ENCODE data around the gene ABTB1. TPM values are rescaled to one million over a fixed set of nuclear protein-coding genes. Genes with fewer than 3 reads are reported as not detected.

Gene ABTB1
- total and polyA plus RNA-seq, 2 of the 13 experiments (the other 11 are each of a cell fraction or from before 2014, with no cell fraction given): 0.42 to 14.5 TPM

DNA sequence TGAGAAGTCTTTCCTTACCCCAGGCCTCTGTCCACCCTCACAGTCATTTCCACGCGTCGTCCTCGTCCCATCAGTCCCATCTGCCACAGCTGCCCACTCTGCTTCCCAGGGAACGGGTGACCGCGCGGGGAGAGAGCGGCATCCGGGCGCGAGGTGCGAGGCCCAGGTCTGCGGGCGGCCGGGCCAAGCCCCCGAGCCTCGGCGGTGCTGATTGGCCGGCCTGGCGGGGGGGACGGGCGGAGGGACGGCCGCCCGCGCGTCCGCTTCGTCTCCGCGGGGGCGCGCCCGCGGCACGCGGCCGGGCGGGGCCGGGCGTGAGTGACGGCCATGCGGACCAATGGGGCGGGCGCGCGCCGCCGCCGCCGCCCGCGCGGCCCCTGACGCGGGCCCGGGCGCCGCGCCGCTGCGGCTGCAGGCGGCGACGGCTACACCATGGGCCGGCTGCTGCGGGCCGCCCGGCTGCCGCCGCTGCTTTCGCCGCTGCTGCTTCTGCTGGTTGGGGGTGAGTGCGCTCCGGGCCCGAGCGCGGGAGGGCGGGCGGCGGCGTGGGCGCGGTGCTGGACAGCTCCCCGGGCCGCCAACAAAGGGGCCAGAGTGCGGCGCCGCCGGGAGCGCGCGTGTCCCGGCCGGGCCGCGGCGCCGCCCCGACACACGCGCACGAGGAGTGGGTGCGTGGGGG lies 43.8 kb upstream of the ABTB1 start, which contains the start of gene PODXL2 (continued):
- TF ChIP-seq, protein P1, sequence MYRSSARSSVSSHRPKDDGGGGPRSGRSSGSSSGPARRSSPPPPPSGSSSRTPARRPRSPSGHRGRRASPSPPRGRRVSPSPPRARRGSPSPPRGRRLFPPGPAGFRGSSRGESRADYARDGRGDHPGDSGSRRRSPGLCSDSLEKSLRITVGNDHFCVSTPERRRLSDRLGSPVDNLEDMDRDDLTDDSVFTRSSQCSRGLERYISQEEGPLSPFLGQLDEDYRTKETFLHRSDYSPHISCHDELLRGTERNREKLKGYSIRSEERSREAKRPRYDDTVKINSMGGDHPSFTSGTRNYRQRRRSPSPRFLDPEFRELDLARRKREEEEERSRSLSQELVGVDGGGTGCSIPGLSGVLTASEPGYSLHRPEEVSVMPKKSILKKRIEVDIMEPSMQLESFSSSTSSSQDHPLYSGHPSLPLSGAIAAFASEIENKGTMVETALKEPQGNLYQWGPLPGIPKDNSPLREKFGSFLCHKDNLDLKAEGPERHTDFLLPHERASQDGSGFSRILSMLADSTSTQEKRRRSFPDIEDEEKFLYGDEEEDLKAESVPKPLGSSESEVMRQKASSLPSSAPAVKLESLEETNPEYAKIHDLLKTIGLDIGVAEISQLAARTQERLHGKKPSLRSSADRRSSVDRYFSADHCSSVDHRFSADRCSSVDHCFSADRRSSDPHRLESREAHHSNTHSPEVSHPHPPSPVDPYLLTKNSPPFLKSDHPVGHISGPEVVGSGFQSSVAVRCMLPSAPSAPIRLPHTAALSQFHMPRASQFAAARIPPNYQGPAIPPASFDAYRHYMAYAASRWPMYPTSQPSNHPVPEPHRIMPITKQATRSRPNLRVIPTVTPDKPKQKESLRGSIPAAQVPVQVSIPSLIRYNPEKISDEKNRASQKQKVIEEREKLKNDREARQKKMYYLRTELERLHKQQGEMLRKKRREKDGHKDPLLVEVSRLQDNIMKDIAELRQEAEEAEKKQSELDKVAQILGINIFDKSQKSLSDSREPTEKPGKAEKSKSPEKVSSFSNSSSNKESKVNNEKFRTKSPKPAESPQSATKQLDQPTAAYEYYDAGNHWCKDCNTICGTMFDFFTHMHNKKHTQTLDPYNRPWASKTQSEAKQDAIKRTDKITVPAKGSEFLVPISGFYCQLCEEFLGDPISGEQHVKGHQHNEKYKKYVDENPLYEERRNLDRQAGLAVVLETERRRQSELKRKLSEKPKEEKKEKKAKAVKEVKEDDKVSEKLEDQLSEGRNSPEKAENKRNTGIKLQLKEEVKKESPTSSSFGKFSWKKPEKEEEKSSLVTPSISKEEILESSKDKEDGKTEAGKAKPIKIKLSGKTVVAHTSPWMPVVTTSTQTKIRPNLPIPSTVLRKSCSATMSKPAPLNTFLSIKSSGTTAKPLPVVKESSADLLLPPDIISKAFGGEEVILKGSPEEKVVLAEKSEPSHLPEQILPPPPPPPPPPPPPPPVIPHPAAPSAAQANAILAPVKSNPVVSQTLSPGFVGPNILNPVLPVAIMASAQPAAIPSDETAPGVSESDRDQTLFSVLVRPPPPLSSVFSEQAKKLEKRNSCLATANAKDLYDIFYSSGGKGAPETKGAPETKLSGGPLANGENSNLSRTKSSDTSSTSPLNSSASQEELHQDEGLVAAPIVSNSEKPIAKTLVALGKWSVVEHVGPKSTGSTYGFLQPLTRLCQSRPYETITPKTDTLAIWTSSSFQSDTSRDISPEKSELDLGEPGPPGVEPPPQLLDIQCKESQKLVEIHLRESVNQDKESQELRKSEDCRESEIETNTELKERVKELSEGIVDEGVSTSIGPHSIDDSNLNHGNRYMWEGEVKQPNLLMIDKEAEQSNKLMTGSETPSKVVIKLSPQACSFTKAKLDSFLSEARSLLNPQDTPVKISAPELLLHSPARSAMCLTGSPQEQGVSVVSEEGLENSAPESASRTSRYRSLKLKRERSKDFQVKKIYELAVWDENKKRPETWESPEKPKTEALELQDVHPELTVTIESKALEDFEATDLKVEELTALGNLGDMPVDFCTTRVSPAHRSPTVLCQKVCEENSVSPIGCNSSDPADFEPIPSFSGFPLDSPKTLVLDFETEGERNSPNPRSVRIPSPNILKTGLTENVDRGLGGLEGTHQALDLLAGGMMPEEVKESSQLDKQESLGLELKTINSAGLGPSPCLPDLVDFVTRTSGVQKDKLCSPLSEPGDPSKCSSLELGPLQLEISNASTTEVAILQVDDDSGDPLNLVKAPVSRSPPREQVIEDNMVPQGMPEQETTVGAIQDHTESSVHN (CRISPR knock-in tag; IDR thresholded peaks at IDR 0.05): peak; percentile 77; the same call in 1 of the 2 replicates
- no peak for TF ChIP-seq POLR2AphosphoS5 (IDR thresholded peaks at IDR 0.05; ENCODE audit: low read depth, low read length)
- no peak for TF ChIP-seq TAF1 (CRISPR knock-in tag; IDR thresholded peaks at IDR 0.05)
- TF ChIP-seq, protein P2, sequence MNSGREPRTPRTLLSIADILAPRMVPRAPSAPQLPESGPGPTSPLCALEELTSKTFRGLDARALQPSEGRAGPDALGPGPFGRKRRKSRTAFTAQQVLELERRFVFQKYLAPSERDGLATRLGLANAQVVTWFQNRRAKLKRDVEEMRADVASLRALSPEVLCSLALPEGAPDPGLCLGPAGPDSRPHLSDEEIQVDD (CRISPR knock-in tag; IDR thresholded peaks at IDR 0.05; ENCODE audit: borderline replicate concordance): peak; percentile 86; the same call in 1 of the 2 replicates
- TF ChIP-seq, protein P3, sequence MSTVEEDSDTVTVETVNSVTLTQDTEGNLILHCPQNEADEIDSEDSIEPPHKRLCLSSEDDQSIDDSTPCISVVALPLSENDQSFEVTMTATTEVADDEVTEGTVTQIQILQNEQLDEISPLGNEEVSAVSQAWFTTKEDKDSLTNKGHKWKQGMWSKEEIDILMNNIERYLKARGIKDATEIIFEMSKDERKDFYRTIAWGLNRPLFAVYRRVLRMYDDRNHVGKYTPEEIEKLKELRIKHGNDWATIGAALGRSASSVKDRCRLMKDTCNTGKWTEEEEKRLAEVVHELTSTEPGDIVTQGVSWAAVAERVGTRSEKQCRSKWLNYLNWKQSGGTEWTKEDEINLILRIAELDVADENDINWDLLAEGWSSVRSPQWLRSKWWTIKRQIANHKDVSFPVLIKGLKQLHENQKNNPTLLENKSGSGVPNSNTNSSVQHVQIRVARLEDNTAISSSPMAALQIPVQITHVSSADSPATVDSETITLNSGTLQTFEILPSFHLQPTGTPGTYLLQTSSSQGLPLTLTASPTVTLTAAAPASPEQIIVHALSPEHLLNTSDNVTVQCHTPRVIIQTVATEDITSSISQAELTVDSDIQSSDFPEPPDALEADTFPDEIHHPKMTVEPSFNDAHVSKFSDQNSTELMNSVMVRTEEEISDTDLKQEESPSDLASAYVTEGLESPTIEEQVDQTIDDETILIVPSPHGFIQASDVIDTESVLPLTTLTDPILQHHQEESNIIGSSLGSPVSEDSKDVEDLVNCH (CRISPR knock-in tag; IDR thresholded peaks at IDR 0.05): no peak
- TF ChIP-seq ATRX (CRISPR knock-in tag; IDR thresholded peaks at IDR 0.05; ENCODE audit: borderline replicate concordance): no peak
- TF ChIP-seq, protein P4, sequence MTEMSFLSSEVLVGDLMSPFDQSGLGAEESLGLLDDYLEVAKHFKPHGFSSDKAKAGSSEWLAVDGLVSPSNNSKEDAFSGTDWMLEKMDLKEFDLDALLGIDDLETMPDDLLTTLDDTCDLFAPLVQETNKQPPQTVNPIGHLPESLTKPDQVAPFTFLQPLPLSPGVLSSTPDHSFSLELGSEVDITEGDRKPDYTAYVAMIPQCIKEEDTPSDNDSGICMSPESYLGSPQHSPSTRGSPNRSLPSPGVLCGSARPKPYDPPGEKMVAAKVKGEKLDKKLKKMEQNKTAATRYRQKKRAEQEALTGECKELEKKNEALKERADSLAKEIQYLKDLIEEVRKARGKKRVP (CRISPR knock-in tag; IDR thresholded peaks at IDR 0.05): peak in 1 of 2 experiments; percentile 73; a peak in 2 of 4 replicates
- TF ChIP-seq TSC22D2 (CRISPR knock-in tag; IDR thresholded peaks at IDR 0.05; ENCODE audit: borderline replicate concordance): peak; percentile 91
- TF ChIP-seq ZNF121 (CRISPR knock-in tag; IDR thresholded peaks at IDR 0.05): peak; percentile 52; the same call in 1 of the 2 replicates
- TF ChIP-seq ERF (CRISPR knock-in tag; IDR thresholded peaks at IDR 0.05): peak; percentile 59; the same call in 1 of the 2 replicates
- no peak for TF ChIP-seq ZNF335 (CRISPR knock-in tag; IDR thresholded peaks at IDR 0.05)
- TF ChIP-seq KMT2B (CRISPR knock-in tag; IDR thresholded peaks at IDR 0.05): peak; percentile 61; the same call in 1 of the 2 replicates
- TF ChIP-seq ZSCAN31 (CRISPR knock-in tag; IDR thresholded peaks at IDR 0.05; ENCODE audit: low read depth): peak; percentile 76; the same call in 1 of the 2 replicates
- TF ChIP-seq ZFAT (CRISPR knock-in tag; conservative IDR thresholded peaks at IDR 0.05): 0 out of 2 replicates have a peak, but pooled peaks have one; percentile 5
- TF ChIP-seq XBP1 (CRISPR knock-in tag; IDR thresholded peaks at IDR 0.05): no peak
- peak; percentile 40; the same call in 1 of the 2 replicates for TF ChIP-seq GATAD1 (CRISPR knock-in tag; IDR thresholded peaks at IDR 0.05)
- TF ChIP-seq XRCC5 (optimal IDR thresholded peaks at IDR 0.05; ENCODE audit: low read length): peak; percentile 35

Measured in HepG2 (cell line).